Measurements from ENCODE around the gene GPHN. TPM values are rescaled to one million over a fixed set of nuclear protein-coding genes. Genes with fewer than 3 reads are reported as not detected.

The GPHN gene
- total and polyA plus RNA-seq, 2 donors (not counting 3 experiments of a cell fraction or from before 2014, with no cell fraction given) = 5.1 to 23.2 TPM

DNA sequence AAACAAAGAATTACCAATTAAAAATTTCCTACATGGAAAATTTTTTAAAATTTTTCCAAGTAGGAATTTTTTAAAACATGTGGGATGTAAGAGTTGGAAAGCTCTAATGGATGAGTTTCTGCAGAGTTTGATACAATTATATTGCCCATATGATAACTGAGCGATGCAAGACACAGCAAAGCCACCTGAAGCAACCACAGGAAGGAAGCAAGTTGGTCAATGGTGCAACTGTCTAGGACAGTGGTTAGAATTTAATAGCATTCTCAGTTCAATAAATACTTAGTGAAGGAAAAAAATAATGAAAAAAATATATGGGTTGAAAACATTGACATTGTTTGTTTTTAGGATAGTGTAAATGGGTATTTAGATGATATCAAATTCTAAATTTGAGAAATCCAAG lies 502.7 kb downstream of the GPHN start:
- no peaks in the 10 kb centered on the region for H4K20me1 ChIP-seq (replicated peaks; ENCODE audit: control insufficient read depth, extremely low read depth, insufficient read depth, low read length)
- H3K36me3 ChIP-seq (ENCODE audit: control insufficient read depth in 2 of 2, extremely low read depth in 1 of 2, insufficient read depth in 2 of 2, low read length in 2 of 2) = no peaks in the 10 kb centered on the region
- no peak overlapping the region for H3K4me3 ChIP-seq (replicated peaks in 1 of 3; ENCODE audit: insufficient read depth in 1 of 3, low read depth in 1 of 3, low read length in 3 of 3)
- no peaks in the 10 kb centered on the region for H3K4me1 ChIP-seq (ENCODE audit: control insufficient read depth, extremely low read depth, insufficient read depth, low read length)
- intact Hi-C loops (cut with micrococcal nuclease) = no loop called here
- FAIRE-seq (no peak), DNase-seq (ENCODE audit: low read depth, low spot score) (no peak)
- H3K9me3 ChIP-seq (replicated peaks; ENCODE audit: control insufficient read depth, insufficient read depth, low read length) = no peaks in the 10 kb centered on the region
- no peak for TF ChIP-seq EZH2 (IDR thresholded peaks at IDR 0.05; ENCODE audit: borderline replicate concordance, low read depth, low read length, severe bottlenecking)
- no peak for TF ChIP-seq JUN (IDR thresholded peaks at IDR 0.05; ENCODE audit: borderline replicate concordance, insufficient read depth, insufficient read length, low read depth)
- TF ChIP-seq POLR2A (IDR thresholded peaks at IDR 0.05; ENCODE audit: low read depth, low read length) = no peak
- TF ChIP-seq MYC (IDR thresholded peaks at IDR 0.05; ENCODE audit: low read depth, low read length) = no peak
- TF ChIP-seq, protein P1, sequence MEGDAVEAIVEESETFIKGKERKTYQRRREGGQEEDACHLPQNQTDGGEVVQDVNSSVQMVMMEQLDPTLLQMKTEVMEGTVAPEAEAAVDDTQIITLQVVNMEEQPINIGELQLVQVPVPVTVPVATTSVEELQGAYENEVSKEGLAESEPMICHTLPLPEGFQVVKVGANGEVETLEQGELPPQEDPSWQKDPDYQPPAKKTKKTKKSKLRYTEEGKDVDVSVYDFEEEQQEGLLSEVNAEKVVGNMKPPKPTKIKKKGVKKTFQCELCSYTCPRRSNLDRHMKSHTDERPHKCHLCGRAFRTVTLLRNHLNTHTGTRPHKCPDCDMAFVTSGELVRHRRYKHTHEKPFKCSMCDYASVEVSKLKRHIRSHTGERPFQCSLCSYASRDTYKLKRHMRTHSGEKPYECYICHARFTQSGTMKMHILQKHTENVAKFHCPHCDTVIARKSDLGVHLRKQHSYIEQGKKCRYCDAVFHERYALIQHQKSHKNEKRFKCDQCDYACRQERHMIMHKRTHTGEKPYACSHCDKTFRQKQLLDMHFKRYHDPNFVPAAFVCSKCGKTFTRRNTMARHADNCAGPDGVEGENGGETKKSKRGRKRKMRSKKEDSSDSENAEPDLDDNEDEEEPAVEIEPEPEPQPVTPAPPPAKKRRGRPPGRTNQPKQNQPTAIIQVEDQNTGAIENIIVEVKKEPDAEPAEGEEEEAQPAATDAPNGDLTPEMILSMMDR (IDR thresholded peaks at IDR 0.05; ENCODE audit: extremely low read depth in 1 of 2, insufficient read depth in 1 of 2, low read depth in 1 of 2, low read length in 2 of 2) = no peak
- no peak for TF ChIP-seq POLR2AphosphoS5 (IDR thresholded peaks at IDR 0.05; ENCODE audit: insufficient read depth, low read depth, low read length)
- no peak for TF ChIP-seq FOS (IDR thresholded peaks at IDR 0.05; ENCODE audit: borderline replicate concordance, insufficient read depth, low read length)
- TF ChIP-seq, protein P2, sequence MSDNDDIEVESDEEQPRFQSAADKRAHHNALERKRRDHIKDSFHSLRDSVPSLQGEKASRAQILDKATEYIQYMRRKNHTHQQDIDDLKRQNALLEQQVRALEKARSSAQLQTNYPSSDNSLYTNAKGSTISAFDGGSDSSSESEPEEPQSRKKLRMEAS (IDR thresholded peaks at IDR 0.05; ENCODE audit: insufficient read depth, insufficient read length) = no peak
- no peak for TF ChIP-seq GATA2 (IDR thresholded peaks at IDR 0.05; ENCODE audit: insufficient read depth, insufficient read length, low read depth, low read length)
- no peak overlapping the region for H3K4me2 ChIP-seq (ENCODE audit: insufficient read depth, low read length)
- no peaks in the 10 kb centered on the region for H3K79me2 ChIP-seq (ENCODE audit: control insufficient read depth, insufficient read depth, low read length)
- H2AFZ ChIP-seq (ENCODE audit: low read depth, low read length) = no peak overlapping the region
- H3K9me1 ChIP-seq (replicated peaks; ENCODE audit: control insufficient read depth, extremely low read depth, insufficient read depth, low read length) = no peaks in the 10 kb centered on the region
- dilution Hi-C loops (cut with MboI; ENCODE audit: extremely low pct_ligation_motif_present, low sequenced_read_pairs) = no loop called here
- CTCF ChIA-PET = no interaction called here
- H3K9ac ChIP-seq (replicated peaks; ENCODE audit: extremely low read depth, insufficient read depth, low read length) = no peak overlapping the region
- no peaks in the 10 kb centered on the region for H3K27me3 ChIP-seq (ENCODE audit: control insufficient read depth in 2 of 2, insufficient read depth in 2 of 2, low read length in 2 of 2)
- BruUV-seq (replicated peaks) = no TSS peak
- H3K27ac ChIP-seq (ENCODE audit: insufficient read depth, low read depth, low read length) = no peak overlapping the region
- POLR2A ChIA-PET = no interaction called here
